SKM-1 (cell line): Measurements from ENCODE around the gene KCNH2.
"Not testable (repeated sequence)": the region's sequence is repeated elsewhere in the genome, so short reads cannot be mapped to it uniquely, and the experiment has no call there.

Experiments
- DNase-seq: peaks from one replicate; lab custom pipeline; 2025; ENCODE audit not compliant: unreplicated experiment; lab: John Stamatoyannopoulos, UW

The KCNH2 gene

DNA sequence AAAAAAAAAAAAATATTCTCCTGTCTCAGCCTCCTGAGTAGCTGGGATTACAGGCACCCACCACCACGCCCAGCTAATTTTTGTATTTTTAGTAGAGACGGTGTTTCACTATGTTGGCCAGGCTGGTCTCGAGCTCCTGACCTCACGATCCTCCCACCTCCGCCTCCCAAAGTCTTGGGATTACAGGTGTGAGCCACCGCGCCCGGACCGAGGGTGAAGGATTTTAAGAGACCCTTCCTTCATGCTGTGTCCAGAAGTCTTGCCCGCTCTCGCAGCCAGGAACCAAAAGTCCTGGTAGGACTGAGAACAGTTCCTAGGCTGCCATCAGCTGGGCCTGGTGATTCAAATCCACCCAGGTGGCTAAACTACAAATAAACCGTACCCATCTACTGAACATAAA, 33.5 kb upstream of the KCNH2 start:
- DNase-seq, result not testable (repeated sequence)

DNA sequence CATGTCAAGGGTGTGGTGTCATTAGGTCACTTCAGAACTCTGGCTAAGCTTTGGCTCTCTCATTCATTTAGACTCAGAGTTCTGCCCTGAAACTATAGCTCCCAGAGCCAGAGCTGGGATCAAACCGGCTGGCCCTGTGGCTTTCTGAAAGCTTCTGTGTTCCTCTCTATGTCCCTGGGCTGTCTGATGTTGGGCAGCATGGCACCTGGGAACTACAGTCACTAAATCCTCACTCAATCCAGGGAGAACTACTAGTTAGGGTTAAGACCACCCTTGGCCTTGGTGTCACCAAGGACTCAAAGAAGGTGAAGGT, 32.9 kb upstream of the KCNH2 start:
- no peak for DNase-seq

DNA sequence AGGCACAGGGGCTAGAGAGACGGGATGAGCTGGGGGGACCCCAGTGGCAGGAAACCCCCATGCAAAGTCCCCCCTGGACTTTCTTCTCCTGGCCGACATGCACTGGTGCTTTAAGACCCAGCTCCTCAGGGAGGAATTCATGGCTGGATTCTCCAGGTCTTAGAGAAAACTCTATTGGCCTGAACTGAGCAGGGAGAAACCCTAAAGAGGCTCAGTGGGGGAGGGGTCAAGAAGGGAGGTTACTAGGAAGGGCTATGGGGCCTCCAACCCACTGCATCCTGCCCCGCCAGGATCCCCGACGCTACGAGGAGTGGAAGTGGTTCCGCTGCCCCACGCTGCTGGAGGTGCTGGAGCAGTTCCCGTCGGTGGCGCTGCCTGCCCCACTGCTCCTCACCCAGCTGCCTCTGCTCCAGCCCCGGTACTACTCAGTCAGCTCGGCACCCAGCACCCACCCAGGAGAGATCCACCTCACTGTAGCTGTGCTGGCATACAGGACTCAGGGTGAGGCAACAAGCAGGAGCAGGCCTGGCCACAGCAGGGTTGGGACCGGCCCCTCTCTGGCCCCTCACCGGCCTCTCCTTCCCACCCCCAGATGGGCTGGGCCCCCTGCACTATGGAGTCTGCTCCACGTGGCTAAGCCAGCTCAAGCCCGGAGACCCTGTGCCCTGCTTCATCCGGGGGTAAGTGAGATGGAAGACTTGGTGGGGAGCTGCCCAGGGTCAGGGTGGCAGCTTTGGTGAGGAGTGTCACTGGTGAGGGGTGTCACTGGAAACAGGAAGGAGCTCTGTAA, 32.4 kb upstream of the KCNH2 start:
- DNase-seq, result no peak

DNA sequence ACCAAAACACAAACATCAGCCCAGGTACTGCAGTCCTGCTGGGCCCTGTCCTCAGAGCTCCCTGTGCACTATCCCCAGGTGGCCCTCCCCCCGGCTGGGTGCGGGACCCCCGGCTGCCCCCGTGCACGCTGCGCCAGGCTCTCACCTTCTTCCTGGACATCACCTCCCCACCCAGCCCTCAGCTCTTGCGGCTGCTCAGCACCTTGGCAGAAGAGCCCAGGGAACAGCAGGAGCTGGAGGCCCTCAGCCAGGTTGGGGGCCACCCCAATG, 31.9 kb upstream of the KCNH2 start:
- DNase-seq, result no peak

DNA sequence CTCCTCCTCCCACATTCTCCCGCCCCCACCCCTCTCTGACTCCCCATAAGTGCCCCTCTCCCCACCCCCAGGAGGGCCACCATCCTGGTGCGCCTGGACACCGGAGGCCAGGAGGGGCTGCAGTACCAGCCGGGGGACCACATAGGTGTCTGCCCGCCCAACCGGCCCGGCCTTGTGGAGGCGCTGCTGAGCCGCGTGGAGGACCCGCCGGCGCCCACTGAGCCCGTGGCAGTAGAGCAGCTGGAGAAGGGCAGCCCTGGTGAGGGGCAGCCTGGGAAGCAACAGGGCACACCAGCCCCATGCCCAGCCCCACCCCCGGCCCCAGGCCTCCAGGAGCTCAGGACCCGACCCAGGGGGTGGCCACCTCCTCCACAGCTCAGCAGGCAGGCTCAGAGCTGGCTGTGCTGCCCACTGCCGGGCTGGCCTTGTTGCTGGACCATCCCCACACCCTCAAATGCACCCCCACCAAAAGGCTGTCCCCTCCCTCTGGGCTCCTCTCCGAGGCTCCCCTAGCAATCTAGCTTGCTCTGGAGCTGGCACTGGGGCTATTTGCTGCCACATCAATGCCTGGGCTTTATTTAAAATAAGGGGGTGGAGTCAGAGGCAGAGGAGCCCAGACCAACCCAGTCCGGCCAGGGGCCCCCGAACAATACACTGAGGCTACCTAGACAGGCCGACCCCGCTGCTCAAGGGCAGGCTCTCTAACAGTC, 31.4 kb upstream of the KCNH2 start:
- no peak for DNase-seq

DNA sequence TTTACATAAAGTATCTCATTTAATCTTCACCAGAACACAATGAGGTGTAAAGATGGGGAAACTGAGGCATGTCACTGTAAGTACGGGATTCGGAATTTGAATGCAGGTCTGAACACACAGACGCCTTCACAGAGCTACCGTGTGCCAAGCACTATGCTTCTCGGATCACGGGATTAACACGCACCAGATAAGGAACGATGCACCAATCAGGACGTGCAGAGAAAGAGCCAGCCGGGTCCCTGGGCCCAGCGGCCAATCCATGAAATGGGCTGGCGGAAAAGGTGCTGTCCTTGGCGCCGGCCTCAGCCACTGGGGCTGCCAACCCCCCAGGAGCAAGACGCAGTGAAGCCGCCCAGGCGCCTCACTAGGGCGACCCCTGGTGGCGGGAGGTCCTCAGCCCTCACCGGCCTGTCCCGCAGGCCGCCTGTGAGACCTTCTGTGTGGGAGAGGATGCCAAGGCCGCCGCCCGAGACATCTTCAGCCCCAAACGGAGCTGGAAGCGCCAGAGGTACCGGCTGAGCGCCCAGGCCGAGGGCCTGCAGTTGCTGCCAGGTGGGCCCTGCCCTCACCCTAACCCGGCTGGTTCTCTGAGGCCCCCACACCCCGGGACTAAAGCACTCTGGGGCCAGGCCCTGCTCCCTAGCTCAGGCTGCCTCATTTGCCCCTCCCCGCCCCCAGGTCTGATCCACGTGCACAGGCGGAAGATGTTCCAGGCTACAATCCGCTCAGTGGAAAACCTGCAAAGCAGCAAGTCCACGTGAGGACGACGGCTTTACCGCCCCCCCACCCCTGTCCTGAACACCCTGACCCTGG, 30.6 kb upstream of the KCNH2 start:
- no peak for DNase-seq

DNA sequence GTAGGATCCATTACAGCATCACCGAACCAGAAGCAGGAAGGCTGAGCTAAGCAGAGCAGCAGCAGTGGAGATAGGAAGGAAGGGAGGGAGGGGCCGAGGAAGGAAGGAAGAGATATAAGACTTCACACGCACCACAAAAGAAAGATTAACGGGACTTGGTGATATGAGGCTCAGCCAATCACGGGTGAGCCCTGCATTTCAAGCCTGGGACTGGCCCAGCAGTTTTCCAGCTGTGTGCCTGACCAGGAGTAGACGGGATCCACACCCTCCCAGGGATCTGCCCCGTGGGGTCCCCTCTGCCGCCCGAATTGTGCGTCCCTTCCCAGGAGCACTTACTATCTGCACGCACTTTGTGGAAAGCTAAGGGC, 30.0 kb upstream of the KCNH2 start:
- DNase-seq, result no peak

DNA sequence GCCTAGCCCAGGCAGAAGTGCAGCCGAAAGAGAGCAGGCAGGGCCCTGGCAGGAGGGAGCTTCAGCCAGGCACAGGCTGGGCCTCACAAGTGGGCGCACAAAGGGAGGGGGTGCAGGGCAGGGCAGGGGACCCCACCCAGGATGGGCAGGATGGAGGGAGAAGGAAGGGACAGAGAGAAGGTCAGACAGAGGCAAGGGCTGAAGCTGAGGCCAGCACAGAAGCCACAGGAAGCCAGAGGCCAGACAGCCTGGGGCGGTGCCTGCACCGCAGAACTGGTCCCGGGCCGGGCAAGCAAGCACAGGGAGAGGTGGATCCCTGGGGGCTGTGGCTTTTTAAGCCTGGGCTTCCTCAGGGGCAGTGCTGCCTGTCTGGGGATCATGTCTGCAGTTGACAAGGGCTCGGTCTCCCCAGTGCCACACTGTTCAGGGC, 29.4 kb upstream of the KCNH2 start:
- DNase-seq, result no peak

DNA sequence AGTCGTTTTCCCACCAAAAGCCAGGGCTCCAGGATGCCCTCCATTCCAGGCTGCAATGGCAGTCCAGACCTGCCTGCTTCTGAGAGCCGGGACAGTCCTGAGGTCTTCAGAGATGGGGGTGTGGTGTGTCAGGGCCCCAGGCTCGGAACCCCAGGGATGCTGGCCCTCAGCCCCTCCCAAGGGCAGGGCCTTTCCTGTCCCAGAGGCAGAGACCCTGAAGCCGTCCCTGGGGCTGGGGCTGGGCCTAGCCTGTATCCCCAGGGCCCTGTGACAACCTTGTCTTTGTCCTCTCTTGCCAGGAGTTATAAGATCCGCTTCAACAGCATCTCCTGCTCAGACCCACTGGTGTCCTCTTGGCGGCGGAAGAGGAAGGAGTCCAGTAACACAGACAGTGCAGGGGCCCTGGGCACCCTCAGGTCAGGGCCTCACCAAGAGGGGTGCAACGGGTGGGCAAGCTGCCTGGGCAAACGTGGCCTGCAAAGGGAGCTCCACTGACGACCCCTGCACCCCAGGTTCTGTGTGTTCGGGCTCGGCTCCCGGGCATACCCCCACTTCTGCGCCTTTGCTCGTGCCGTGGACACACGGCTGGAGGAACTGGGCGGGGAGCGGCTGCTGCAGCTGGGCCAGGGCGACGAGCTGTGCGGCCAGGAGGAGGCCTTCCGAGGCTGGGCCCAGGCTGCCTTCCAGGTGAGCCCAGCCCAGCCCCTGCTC, 28.6 kb upstream of the KCNH2 start:
- no peak for DNase-seq

DNA sequence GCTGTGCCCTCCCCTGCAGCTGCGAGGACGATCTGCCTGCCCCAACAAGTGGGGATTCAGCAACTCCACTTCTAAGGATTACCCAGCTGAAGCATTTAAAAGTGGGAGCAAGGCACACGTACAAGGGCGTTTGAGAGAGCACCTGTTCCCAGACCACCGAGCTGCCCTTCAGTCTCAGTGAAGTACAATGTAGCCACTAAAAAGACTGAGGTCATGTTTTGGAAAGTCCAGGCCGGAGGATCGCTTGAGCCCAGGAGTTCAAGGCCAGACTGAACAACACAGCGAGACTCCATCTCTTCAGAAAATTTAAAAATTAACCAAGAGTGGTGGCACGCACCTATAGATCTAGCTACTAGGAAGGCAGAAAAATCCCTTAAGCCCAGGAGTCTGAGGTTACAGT, 27.4 kb upstream of the KCNH2 start:
- DNase-seq, result no peak

DNA sequence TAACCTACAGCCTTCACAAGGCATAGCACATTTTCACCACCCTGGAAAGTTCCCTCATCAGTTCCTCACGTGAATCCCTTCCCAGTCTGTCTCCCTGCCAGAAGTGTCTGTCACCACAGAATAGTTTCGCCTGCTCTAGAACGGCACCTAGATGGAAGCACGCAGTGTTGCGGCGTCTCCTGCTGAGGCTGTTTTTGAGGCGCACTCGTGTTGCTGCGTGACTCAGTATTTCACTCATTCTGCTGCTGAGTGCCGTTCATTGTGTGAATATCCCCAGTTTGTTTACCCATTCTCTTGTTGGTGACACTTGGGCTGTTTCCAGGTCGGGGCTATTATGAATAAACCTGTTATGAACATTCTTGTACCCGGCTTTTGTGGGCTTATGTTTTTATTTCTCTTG, 25.5 kb upstream of the KCNH2 start:
- no peak for DNase-seq

DNA sequence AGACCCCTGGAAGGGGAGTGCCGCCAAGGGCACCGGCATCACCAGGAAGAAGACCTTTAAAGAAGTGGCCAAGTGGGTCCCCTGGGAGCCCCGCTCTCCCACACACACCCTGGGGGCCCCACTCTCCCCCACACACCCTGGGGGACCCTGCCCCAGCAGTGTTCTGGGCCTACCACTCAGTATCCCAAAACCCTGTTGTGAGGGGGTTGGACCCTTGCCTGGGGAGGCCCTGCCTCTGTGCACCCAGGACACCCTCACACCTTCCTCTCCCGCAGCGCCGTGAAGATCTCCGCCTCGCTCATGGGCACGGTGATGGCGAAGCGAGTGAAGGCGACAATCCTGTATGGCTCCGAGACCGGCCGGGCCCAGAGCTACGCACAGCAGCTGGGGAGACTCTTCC, 23.4 kb upstream of the KCNH2 start:
- no peak for DNase-seq

DNA sequence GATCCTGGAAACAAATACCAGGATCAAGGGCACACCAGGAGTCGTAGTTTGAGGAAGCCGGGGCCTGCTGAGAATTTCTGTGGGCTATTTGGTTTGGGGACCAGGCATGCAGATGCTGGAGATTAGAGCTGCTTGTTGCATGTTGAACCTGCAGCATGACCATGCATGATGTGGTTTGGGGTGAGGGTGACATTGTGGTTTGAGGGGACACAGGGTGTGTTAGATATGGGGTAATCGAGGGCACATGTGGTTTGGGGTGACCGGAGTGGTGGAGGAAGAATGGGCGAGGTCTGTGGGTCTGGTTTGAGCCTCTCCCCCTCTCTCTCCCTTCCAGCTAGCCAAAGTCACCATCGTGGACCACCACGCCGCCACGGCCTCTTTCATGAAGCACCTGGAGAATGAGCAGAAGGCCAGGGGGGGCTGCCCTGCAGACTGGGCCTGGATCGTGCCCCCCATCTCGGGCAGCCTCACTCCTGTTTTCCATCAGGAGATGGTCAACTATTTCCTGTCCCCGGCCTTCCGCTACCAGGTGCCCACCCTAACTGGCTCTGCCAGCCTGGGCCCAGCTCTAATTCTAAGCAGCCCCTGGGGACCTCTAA, 22.9 kb upstream of the KCNH2 start:
- no peak for DNase-seq

DNA sequence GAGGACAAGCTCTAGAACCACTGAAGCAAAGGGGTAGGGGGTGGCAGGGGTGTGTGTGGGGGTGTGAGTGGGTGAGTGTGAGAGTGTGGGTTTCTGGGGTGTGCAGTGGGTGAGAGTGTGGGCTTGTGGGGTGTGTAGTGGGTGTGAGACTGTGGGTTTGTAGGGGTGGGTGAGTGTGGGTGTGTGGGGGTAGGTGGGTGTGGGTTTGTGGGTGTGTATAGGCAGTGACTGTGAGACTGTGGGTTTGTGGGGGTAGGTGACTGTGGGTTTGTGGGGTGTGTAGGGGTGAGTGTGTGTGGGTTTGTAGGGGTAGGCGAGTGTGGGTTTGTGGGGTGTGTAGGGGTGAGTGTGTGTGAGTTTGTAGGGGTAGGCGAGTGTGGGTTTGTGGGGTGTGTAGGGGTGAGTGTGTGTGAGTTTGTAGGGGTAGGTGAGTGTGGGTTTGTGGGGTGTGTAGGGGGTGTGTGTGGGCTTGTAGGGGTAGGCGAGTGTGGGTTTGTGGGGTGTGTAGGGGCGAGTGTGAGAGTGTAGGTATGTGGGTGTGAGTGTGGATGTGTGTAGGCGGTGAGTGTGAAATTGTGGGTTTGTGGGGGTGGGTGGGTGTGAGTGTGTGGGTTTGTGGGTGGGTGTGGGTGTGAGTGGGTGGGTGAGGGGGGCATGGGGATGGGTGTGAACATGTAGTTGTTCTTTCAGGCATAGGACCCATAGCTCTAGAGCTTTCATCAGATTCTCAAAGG, 21.5 kb upstream of the KCNH2 start:
- DNase-seq, result no peak

DNA sequence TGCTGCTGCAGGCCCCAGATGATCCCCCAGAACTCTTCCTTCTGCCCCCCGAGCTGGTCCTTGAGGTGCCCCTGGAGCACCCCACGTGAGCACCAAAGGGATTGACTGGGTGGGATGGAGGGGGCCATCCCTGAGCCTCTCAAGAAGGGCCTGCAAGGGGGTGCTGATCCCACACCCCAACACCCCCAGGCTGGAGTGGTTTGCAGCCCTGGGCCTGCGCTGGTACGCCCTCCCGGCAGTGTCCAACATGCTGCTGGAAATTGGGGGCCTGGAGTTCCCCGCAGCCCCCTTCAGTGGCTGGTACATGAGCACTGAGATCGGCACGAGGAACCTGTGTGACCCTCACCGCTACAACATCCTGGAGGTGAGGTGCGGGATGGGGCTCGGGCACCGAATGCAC, 20.9 kb upstream of the KCNH2 start:
- no peak for DNase-seq

DNA sequence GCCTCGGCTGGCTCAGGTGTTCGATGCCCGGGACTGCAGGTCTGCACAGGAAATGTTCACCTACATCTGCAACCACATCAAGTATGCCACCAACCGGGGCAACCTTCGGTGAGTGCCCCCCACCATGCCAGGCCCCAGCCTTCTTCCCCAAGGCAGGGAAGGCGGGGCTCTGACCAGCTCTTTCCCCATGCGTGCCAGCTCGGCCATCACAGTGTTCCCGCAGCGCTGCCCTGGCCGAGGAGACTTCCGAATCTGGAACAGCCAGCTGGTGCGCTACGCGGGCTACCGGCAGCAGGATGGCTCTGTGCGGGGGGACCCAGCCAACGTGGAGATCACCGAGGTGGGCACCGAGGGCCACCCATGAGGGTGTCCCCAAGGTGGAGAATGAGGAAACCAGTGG, 20.2 kb upstream of the KCNH2 start:
- no peak for DNase-seq

DNA sequence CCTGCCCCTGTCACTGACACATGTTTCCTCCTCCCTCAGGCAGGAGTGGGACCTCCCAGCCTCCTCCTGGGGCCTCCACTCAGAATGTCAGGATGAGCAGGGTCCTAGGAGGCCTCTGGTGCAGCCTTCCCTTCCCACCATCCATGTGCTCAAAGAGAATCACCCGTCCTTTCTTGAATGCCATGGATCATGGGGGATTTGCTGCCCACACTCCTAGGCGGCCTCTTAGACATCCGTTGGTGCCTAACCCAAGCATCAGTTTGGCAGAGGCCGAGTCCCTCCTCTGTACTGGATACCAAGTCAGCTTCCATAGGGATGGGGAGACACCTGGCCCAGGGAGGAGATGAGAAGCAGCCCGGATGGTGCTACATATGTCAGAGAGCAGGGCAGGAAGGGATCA, 19.7 kb upstream of the KCNH2 start:
- no peak for DNase-seq

DNA sequence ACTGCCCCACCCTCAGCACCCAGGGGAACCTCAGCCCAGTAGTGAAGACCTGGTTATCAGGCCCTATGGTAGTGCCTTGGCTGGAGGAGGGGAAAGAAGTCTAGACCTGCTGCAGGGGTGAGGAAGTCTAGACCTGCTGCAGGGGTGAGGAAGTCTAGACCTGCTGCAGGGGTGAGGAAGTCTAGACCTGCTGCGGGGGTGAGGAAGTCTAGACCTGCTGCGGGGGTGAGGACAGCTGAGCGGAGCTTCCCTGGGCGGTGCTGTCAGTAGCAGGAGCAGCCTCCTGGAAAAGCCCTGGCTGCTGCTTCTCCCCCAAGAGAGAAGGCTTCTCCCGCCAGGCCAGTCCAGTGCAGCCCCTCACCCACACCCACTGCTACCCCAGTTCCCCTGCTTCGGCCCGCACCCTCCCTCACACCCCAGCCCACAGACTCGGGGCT, 19.0 kb upstream of the KCNH2 start:
- DNase-seq, result no peak

DNA sequence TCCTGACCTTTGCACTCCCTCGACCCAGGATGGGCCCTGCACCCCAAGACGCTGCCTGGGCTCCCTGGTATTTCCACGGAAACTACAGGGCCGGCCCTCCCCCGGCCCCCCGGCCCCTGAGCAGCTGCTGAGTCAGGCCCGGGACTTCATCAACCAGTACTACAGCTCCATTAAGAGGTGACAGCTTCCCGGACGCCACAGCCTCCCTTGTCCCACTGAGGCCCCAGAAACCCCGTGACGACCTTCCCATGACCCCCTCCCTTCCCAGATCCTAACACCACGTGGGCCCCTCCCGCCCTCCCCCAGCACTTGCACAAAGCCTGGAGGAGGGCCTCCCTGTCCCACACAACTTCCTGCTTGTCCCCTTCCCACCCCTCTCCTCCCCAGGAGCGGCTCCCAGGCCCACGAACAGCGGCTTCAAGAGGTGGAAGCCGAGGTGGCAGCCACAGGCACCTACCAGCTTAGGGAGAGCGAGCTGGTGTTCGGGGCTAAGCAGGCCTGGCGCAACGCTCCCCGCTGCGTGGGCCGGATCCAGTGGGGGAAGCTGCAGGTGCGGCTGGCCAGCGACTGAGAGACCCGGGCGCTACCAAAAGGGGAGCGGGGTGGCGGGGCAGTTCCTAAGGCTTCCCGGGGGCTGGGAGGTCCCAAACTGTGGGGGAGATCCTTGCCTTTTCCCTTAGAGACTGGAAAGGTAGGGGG, 18.4 kb upstream of the KCNH2 start:
- DNase-seq, result no peak
